GM19328 (cell line): Measurements from ENCODE around the gene FHL1.

Experiments
- ATAC-seq: cut with Tn5 transposase; IDR thresholded peaks from one replicate; pipeline ENCODE4 v1.9.1; 2021; ENCODE audit warnings: mild to moderate bottlenecking, moderate library complexity; ENCODE audit not compliant: unreplicated experiment

FHL1 gene

GRCh38 chrX:136250191-136251040 is 103.1 kb downstream of the FHL1 start:
- peak; percentile 25 for ATAC-seq

- ATAC-seq, result peak; percentile 80
Observed at GRCh38 chrX:136251041-136251991, 104.0 kb downstream of the FHL1 start, which contains the start of gene MAP7D3. TSS of gene MAP7D3 (minus strand) at chrX:136251400. CDS start at chrX:136251358, 42 bp downstream.

GRCh38 chrX:136255541-136255940 is 108.2 kb downstream of the FHL1 start:
- no peak for ATAC-seq

GRCh38 chrX:136256026-136256425 is 108.7 kb downstream of the FHL1 start:
- ATAC-seq, result no peak

- ATAC-seq, result no peak
Observed at GRCh38 chrX:136258951-136259350, 111.6 kb downstream of the FHL1 start.

GRCh38 chrX:136259543-136259942 is 112.2 kb downstream of the FHL1 start:
- ATAC-seq, result no peak

- ATAC-seq, result no peak
Observed at GRCh38 chrX:136260776-136261175, 113.4 kb downstream of the FHL1 start.
